Adrenal gland (tissue), 5 donors: ENCODE results near the gene KIF2A.

Source experiments
- POLR2A ChIP-seq, 2 donors: fragments of 450-650 bp; IDR thresholded peaks; one replicate each; pipeline ENCODE4 v1.6.1; 2017; ENCODE audit warnings: antibody characterized with exemption in 2 of 2, mild to moderate bottlenecking in 2 of 2, moderate library complexity in 1 of 2
- TF ChIP-seq, protein P1 (sequence below), 6 experiments: fragments of 450-650 bp in 4 of 6; fragments of 200-600 bp in 2 of 6; sonication (generic) in 1 of 6; IDR thresholded peaks; 1 replicate in 5 of 6; 2 replicates in 1 of 6; pipeline versions ENCODE4 v1.5.1 to v1.8.0; 2016 to 2021; ENCODE audit warnings: antibody characterized with exemption in 6 of 6, mild to moderate bottlenecking in 2 of 6, moderate library complexity in 1 of 6
- donor health status: DM: no; HTN: no; CAD: no.

DNA sequence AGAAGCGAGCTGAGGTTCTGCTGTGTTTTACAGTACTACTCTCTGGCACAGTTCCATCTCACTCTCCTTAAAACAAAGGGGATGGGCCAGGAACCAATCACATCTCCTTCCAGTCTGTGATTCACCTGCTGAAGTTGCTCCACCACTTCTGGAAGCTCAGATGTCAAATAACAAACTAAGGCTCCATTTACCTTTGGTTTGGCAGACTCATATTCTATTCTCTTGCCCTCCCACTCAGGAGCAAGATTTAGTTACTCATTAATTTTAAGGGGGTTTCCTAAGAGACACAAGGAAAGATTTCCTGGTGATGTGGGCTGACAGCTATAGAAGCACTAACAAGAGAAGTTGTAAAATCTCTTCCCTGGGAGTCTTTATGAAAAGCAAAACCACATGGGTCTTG, 37.8 kb upstream of the KIF2A start:
- TF ChIP-seq, protein P1, sequence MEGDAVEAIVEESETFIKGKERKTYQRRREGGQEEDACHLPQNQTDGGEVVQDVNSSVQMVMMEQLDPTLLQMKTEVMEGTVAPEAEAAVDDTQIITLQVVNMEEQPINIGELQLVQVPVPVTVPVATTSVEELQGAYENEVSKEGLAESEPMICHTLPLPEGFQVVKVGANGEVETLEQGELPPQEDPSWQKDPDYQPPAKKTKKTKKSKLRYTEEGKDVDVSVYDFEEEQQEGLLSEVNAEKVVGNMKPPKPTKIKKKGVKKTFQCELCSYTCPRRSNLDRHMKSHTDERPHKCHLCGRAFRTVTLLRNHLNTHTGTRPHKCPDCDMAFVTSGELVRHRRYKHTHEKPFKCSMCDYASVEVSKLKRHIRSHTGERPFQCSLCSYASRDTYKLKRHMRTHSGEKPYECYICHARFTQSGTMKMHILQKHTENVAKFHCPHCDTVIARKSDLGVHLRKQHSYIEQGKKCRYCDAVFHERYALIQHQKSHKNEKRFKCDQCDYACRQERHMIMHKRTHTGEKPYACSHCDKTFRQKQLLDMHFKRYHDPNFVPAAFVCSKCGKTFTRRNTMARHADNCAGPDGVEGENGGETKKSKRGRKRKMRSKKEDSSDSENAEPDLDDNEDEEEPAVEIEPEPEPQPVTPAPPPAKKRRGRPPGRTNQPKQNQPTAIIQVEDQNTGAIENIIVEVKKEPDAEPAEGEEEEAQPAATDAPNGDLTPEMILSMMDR (IDR thresholded peaks at IDR 0.05), result no peak
- TF ChIP-seq POLR2A (IDR thresholded peaks at IDR 0.05), result no peak
